Cortex of kidney (tissue), 1 donor: ENCODE data around the gene ARHGEF4.
"Not testable (repeated sequence)": the region's sequence is repeated elsewhere in the genome, so short reads cannot be mapped to it uniquely, and the experiment has no call there.

Experiments
- DNase-seq: peaks from one replicate; lab custom pipeline; 2025; lab: John Stamatoyannopoulos, UW

Gene ARHGEF4

GRCh38 chr2:131049150-131049718 lies 212.5 kb downstream of the ARHGEF4 start:
- no peak for DNase-seq

DNA sequence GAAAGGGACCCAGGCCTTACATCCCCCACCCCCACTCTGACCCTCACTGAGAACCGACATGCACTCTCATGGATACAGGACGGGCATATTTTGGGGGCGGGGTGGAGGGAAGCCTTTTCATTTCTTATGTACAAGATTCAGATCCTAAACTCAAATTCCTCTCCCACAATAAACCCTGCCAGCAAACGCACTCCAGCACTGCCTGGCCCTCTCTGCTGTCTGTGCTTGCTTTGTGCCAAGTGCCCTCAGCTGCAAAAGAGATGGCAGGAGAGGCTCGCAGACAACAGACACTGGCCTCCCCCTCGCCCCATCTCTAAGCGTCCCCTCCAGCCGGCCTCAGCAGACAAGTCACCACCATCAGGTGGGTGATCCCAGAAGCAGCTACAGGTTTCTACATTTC lies 214.2 kb downstream of the ARHGEF4 start:
- no peak for DNase-seq

GRCh38 chr2:131052741-131053263 lies 216.1 kb downstream of the ARHGEF4 start:
- no peak for DNase-seq

DNA sequence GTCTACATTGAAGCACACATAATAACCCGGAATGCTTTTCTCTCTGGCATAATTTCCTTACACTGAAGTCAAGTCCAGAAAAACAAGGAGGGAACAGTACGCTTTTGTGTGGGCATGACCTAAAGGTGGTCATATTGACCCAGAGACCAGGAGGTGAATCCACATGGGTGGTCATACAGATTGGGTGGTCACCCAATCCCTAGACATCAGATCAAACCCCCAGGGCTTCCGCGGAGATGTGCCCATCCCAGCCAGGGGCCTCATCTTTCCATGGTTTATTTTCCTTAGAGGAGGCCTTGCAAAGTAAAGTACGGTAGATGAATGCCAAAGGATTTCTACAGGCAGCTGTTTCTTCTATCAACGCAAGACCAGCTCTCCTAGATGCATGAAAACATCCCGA lies 217.8 kb downstream of the ARHGEF4 start:
- DNase-seq: no peak

GRCh38 chr2:131055169-131056065 lies 218.7 kb downstream of the ARHGEF4 start:
- DNase-seq: no peak

DNA sequence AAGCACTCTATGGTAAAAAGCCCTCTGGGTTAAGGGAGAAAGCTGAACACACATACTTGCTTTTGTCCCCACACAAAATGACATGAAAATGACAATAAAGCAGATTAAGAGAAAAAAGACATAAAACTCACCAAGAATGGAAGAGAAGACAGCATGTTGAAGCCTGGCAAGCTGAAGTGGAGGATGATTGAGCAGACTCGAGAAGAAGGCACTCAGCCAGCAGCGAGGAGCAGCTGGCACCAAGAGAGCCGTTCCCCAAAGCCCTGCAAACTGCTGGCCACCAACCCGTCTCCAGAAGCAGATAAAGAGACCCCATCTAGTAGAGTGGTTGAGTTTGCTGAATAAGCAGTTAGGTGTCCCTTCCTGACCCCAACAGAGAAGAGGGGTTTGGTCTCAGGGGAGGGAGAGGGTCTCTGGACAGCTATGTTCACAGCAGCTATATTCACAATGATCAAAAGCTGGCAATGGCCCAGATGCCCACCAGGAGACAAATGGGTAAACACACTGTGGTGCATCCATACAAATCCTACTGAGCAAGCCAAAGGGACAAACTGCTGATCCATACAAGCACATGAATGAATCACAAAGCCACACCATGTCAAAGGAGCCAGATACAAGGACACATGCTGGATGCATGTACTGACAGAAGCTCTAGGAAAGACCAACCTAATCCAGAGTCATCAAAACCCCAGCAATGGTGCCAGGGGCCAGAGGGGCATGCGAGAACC lies 219.7 kb downstream of the ARHGEF4 start:
- DNase-seq: no peak

DNA sequence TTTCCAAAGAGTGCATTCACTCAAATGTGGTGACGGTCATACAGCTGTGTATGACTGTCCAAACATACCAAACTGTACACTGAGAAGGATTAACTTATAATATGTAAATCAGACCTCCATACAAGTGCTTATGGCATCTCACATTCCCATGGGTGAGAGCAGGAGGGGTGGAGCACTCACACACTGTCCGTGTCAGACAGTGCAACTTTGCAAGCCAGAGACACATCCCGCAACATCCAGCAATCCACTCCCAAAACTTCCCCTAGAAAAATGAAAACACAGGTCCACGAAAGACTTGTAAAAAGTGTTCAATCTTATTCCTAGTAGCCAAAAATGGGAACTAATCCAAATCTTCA lies 220.2 kb downstream of the ARHGEF4 start:
- no peak for DNase-seq

DNA sequence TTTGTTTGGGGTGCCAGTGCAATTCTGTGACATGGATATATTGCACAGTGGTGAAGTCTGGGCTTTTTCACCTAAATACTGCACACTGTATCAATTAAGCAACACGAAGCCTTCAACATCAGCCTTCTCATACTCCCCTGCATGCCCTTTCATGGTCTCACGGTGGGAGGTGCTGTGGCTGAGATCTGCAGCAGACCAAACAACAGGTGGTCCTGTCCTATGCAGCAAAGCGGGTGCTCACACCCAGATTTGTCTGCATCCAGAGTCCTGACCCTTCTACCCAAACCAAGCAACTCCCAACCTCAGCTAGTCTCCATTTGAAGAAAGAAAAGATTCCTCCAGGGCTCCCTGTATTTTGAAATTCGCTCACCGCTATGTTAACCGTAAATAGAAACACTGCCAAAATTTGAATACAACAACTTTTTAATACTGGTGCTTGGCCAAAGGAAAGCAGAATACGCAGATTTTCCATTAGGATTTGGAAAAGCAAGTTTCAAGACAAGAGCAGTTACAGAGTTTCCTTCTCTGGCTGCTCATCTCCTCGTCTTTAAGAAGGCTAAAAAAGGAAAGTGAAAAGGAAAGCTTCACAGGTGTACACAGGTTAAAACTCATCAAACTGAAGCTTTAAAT lies 221.6 kb downstream of the ARHGEF4 start:
- no peak for DNase-seq

DNA sequence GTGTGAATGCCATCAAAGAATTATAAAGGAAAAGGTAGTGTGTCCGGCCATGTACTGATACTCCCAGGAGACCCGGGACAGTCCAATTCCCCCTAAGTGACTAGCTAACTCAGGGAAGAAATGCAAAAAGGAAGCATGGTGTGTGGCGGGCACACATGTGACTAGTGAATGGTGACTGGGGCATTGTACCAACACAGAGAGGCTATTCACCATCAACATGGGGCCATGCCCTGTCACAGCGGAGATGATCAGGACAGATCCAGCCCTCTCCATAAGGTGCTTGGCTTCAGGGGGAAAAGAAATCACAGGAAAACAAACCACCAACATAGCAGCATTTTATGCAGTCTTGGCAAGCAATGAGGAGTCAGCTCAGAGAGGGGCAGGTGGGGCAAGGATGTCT lies 222.2 kb downstream of the ARHGEF4 start:
- DNase-seq: no peak

- no peak for DNase-seq
These were observed 227.0 kb downstream of the ARHGEF4 start for GRCh38 chr2:131063501-131064283.

- DNase-seq: no peak
These were observed 228.1 kb downstream of the ARHGEF4 start for GRCh38 chr2:131064589-131065512.

DNA sequence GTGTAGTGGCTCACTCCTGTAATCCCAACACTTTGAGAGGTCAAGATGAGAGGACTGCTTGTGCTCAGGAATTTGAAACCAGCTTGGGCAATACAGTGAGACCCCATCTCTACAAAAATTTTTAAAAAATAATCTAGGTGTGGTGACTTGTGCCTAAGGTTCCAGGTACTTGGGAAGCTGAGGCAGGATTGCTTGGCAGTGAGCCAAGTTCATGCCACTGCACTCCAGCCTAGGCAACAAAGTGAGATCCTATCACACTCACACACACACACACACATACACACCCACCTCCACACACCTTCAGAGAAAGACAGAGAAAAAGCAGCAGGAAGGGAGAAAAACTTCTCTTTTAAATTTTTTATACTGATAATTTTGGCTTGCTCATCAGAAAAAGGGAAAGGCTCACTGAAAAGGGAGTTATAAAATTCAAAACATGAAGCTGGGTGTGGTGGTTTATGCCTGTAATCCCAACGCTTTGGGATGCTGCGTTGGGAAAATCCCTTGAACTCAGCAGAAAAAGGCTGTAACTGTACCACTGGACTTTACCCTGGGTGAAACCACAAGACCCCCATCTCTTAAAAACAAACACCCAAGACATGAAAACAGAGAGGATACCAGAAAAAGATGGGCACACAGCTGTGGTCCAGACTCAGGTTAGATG lies 230.9 kb downstream of the ARHGEF4 start:
- no peak for DNase-seq

- DNase-seq: not testable (repeated sequence)
These were observed 231.5 kb downstream of the ARHGEF4 start for GRCh38 chr2:131068172-131068571.

DNA sequence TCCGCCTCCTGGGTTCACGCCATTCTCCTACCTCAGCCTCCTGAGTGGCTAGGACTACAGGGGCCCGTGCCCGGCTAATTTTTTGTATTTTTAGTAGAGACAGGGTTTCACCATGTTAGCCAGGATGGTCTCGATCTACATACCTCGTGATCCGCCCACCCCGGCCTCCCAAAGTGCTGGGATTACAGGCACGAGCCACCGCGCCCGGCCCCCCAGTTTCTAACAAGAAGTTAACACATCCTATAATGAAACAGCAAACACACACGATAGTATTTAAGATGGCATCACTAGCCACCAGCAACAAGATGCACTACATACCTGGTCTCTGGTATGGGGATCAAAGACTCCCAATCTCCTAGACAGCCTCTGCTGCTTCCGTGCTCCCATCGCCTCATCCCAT lies 238.9 kb downstream of the ARHGEF4 start:
- not testable (repeated sequence) for DNase-seq

DNA sequence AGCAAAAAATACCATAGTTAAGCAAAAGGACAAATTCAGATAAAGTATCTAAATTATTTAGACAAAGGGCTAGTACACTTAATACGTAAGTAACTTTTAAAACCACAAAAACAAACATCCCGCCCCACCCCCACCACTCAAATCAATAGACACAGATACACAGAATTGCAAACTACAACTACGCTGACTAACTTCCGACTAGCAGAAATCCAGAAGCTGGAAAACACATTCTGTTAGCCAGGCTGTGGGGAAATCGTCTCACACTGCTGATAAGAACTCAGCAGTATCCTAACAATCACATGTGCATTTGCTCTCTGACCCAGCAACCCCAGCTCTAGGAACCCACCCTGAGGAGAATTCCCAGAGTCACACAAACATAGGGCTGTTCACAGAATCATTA lies 240.0 kb downstream of the ARHGEF4 start:
- no peak for DNase-seq

GRCh38 chr2:131077182-131077846 lies 240.6 kb downstream of the ARHGEF4 start:
- no peak for DNase-seq

- DNase-seq: no peak
These were observed 241.3 kb downstream of the ARHGEF4 start for GRCh38 chr2:131077966-131078365.

- DNase-seq: not testable (repeated sequence)
These were observed 243.2 kb downstream of the ARHGEF4 start for GRCh38 chr2:131079931-131080330.

DNA sequence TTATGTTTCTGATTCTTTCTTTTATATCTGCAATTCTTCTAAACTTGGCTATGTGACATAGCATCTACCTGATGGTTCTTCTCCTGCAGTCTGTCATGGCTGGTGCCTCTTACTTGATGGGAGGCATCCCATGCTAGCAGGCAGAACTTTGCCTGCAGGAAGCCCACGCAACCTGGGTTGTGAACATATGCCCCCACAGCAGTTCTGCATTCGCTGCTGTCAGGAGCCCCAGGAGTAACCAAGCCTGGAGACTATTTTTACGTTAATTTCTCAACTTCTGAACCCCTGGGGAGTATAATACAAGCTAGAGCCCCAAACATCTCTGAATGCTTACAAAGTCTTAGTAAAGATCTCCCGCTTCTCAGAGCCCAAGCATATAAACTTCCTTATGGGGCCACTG lies 244.5 kb downstream of the ARHGEF4 start:
- no peak for DNase-seq
